ENCODE measurements around the gene CNTNAP3. TPM values are rescaled to one million over a fixed set of nuclear protein-coding genes. Genes with fewer than 3 reads are reported as not detected.
"Not testable (repeated sequence)": the region's sequence is repeated elsewhere in the genome, so short reads cannot be mapped to it uniquely, and the experiment has no call there.

Gene CNTNAP3
- total and polyA plus RNA-seq, 12 donors: 0.51 to 3.0 (median 1.3) TPM

GRCh38 chr9:39030204-39031019, 257.6 kb downstream of the CNTNAP3 start:
- DNase-seq; intact Hi-C loops (cut with DNase I); H3K9me3 ChIP-seq (replicated peaks in 1 of 3); H3K27ac ChIP-seq; H3K27me3 ChIP-seq; H3K4me1 ChIP-seq (replicated peaks in 1 of 2); H3K4me3 ChIP-seq; H3K36me3 ChIP-seq (replicated peaks in 1 of 2): not testable (repeated sequence)
- WGBS, 4 donors: 57 to 81% (median 68%) methylated on average over 7 to 9 of the region's 11 CpGs

GRCh38 chr9:39028855-39029254, 259.1 kb downstream of the CNTNAP3 start:
- H3K36me3 ChIP-seq (replicated peaks in 1 of 2); H3K27ac ChIP-seq; H3K4me3 ChIP-seq; H3K9me3 ChIP-seq (replicated peaks in 1 of 3); intact Hi-C loops (cut with DNase I); DNase-seq; H3K27me3 ChIP-seq; H3K4me1 ChIP-seq (replicated peaks in 1 of 2): not testable (repeated sequence)
- 68 to 79% (median 74%) methylated on average over 5 of the region's 5 CpGs for WGBS, 4 donors

GRCh38 chr9:39028168-39028567, 259.8 kb downstream of the CNTNAP3 start:
- WGBS, 4 donors: 84 to 87% (median 86%) methylated on average over 7 of the region's 7 CpGs
- H3K4me1 ChIP-seq (replicated peaks in 1 of 2); H3K4me3 ChIP-seq; H3K27ac ChIP-seq; H3K9me3 ChIP-seq (replicated peaks in 1 of 3); DNase-seq; H3K27me3 ChIP-seq; H3K36me3 ChIP-seq (replicated peaks in 1 of 2); intact Hi-C loops (cut with DNase I): not testable (repeated sequence)

GRCh38 chr9:39025911-39026588, 261.9 kb downstream of the CNTNAP3 start:
- H3K4me1 ChIP-seq (replicated peaks in 1 of 2); H3K4me3 ChIP-seq; H3K36me3 ChIP-seq (replicated peaks in 1 of 2); H3K27ac ChIP-seq; intact Hi-C loops (cut with DNase I); H3K9me3 ChIP-seq (replicated peaks in 1 of 3); DNase-seq; H3K27me3 ChIP-seq: not testable (repeated sequence)
- 73 to 78% (median 75%) methylated on average over 4 of the region's 4 CpGs for WGBS, 4 donors

Small RNAs within 50 kb of the gene (small RNA-seq; reads per million reads assigned to genes)
- 0 reads per million in 2 donors for gene RN7SL640P

Other genes with a start within 250 kb of the CNTNAP3 start
- gene SPATA31A1, start 67.5 kb upstream of the CNTNAP3 start, total RNA-seq: not detected
- gene SPATA31A1, start 67.5 kb upstream of the CNTNAP3 start, polyA plus RNA-seq: not detected

Data from adrenal gland (tissue), 12 donors.